ENCODE results near the gene CEP41. TPM values are rescaled to one million over a fixed set of nuclear protein-coding genes. Genes with fewer than 3 reads are reported as not detected.

CEP41 gene
- total and polyA plus RNA-seq, 2 experiments from 2014 or later: 5.5 to 17.2 TPM

GRCh38 chr7:130433301-130433700, 7.5 kb downstream of the CEP41 start:
- H3K27me3 ChIP-seq: no peaks in the 10 kb centered on the region
- H3K4me1 ChIP-seq (ENCODE audit: insufficient read depth): peaks cover 14% of the 10 kb centered on the region
- H3K27ac ChIP-seq: peak overlapping the region; percentile 45
- no peaks in the 10 kb centered on the region for H3K9me2 ChIP-seq (replicated peaks; ENCODE audit: insufficient read depth)
- DNase-seq (ENCODE audit: low spot score): no peak
- TF ChIP-seq EZH2phosphoT487 (IDR thresholded peaks at IDR 0.05; ENCODE audit: low read depth, severe bottlenecking, unreplicated experiment) (no peak), EZH2 (IDR thresholded peaks at IDR 0.05; ENCODE audit: borderline replicate concordance) (no peak)
- TF ChIP-seq, protein P1, sequence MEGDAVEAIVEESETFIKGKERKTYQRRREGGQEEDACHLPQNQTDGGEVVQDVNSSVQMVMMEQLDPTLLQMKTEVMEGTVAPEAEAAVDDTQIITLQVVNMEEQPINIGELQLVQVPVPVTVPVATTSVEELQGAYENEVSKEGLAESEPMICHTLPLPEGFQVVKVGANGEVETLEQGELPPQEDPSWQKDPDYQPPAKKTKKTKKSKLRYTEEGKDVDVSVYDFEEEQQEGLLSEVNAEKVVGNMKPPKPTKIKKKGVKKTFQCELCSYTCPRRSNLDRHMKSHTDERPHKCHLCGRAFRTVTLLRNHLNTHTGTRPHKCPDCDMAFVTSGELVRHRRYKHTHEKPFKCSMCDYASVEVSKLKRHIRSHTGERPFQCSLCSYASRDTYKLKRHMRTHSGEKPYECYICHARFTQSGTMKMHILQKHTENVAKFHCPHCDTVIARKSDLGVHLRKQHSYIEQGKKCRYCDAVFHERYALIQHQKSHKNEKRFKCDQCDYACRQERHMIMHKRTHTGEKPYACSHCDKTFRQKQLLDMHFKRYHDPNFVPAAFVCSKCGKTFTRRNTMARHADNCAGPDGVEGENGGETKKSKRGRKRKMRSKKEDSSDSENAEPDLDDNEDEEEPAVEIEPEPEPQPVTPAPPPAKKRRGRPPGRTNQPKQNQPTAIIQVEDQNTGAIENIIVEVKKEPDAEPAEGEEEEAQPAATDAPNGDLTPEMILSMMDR (IDR thresholded peaks at IDR 0.05; ENCODE audit: poor library complexity): no peak
- H4K20me1 ChIP-seq (ENCODE audit: insufficient read depth, poor library complexity, severe bottlenecking): no peaks in the 10 kb centered on the region
- H3K4me2 ChIP-seq: no peak overlapping the region
- no peak overlapping the region for H3K4me3 ChIP-seq
- no peaks in the 10 kb centered on the region for H3K9me3 ChIP-seq (ENCODE audit: low read depth)
- no peaks in the 10 kb centered on the region for H3K36me3 ChIP-seq (replicated peaks; ENCODE audit: insufficient read depth, low read depth)
- no peak overlapping the region for H2AFZ ChIP-seq
- H3K79me2 ChIP-seq: no peaks in the 10 kb centered on the region
- 76% methylated on average over 1 of the region's 1 CpG for WGBS (ENCODE audit: low lambda C conversion rate, missing lambda C conversion rate)

DNA sequence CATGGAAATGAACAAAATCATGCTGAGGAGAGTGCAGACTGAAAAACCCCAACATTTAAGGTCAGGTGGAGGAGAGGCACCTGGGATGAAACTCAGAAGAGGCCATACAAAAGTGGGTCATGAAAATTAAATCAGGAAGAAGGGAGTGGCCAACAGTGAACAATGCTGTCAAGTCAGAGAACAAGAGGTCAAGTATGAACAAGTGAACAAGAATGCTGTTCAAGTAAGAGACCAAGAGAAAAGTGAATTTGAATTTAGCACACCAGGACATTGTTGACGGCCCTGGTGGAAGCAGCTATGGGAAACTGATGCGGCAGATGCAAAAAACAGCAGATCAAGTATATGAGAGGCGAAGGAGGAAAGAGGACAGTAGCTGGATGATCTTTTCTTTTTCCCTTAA, 7.9 kb downstream of the CEP41 start:
- 78% methylated on average over 3 of the region's 3 CpGs for WGBS (ENCODE audit: low lambda C conversion rate, missing lambda C conversion rate)
- no peaks in the 10 kb centered on the region for H3K27me3 ChIP-seq
- no peak overlapping the region for H2AFZ ChIP-seq
- no peaks in the 10 kb centered on the region for H3K9me3 ChIP-seq (ENCODE audit: low read depth)
- peaks cover under 1% of the 10 kb centered on the region for H3K79me2 ChIP-seq
- TF ChIP-seq, protein P1 (IDR thresholded peaks at IDR 0.05; ENCODE audit: poor library complexity): no peak
- TF ChIP-seq EZH2 (IDR thresholded peaks at IDR 0.05; ENCODE audit: borderline replicate concordance) (no peak), EZH2phosphoT487 (IDR thresholded peaks at IDR 0.05; ENCODE audit: low read depth, severe bottlenecking, unreplicated experiment) (no peak)
- no peak for DNase-seq (ENCODE audit: low spot score)
- no peaks in the 10 kb centered on the region for H3K36me3 ChIP-seq (replicated peaks; ENCODE audit: insufficient read depth, low read depth)
- no peak overlapping the region for H3K4me2 ChIP-seq
- no peak overlapping the region for H3K4me3 ChIP-seq
- no peaks in the 10 kb centered on the region for H4K20me1 ChIP-seq (ENCODE audit: insufficient read depth, poor library complexity, severe bottlenecking)
- peaks cover 14% of the 10 kb centered on the region for H3K4me1 ChIP-seq (ENCODE audit: insufficient read depth)
- peak overlapping the region; percentile 45 for H3K27ac ChIP-seq
- no peaks in the 10 kb centered on the region for H3K9me2 ChIP-seq (replicated peaks; ENCODE audit: insufficient read depth)

- Histone ChIP-seq H2AFZ (no peak overlapping the region), H3K79me2 (peaks cover 2% of the 10 kb centered on the region), H4K20me1 (ENCODE audit: insufficient read depth, poor library complexity, severe bottlenecking) (no peaks in the 10 kb centered on the region), H3K4me3 (no peak overlapping the region), H3K36me3 (replicated peaks; ENCODE audit: insufficient read depth, low read depth) (no peaks in the 10 kb centered on the region), H3K27ac (peak overlapping the region; percentile 70), H3K9me2 (replicated peaks; ENCODE audit: insufficient read depth) (no peaks in the 10 kb centered on the region), H3K4me2 (peak overlapping the region; percentile 64), H3K4me1 (ENCODE audit: insufficient read depth) (peaks cover 14% of the 10 kb centered on the region), H3K9me3 (ENCODE audit: low read depth) (no peaks in the 10 kb centered on the region), H3K27me3 (no peaks in the 10 kb centered on the region)
- TF ChIP-seq EZH2 (IDR thresholded peaks at IDR 0.05; ENCODE audit: borderline replicate concordance) (no peak), EZH2phosphoT487 (IDR thresholded peaks at IDR 0.05; ENCODE audit: low read depth, severe bottlenecking, unreplicated experiment) (no peak)
- TF ChIP-seq, protein P1 (IDR thresholded peaks at IDR 0.05; ENCODE audit: poor library complexity): no peak
- DNase-seq (ENCODE audit: low spot score): peak; percentile 32
- WGBS (ENCODE audit: low lambda C conversion rate, missing lambda C conversion rate): 59% methylated on average over 5 of the region's 5 CpGs
Observed at GRCh38 chr7:130430841-130431666, 9.8 kb downstream of the CEP41 start.

All from hepatocyte (in vitro differentiated cells).